RWPE2 (cell line): ENCODE measurements around the gene C2.
A peak's percentile ranks its signal among the peaks of the same experiment; 100 is the strongest.
"Not testable (repeated sequence)": the region's sequence is repeated elsewhere in the genome, so short reads cannot be mapped to it uniquely, and the experiment has no call there.

Source experiments
- ATAC-seq: fragments of 200-7000 bp; cut with Tn5 transposase; 3 replicates; pipeline ENCODE4 v1.9.1; 2021; ENCODE audit warnings: low read depth
- DNase-seq: peaks from one replicate; pipeline ENCODE4 v3.0.0-alpha.2; 2020; ENCODE audit warnings: low spot score
- H3K27ac ChIP-seq: fragments of 450-650 bp; 2 replicates; pipeline ENCODE4 v1.5.1; 2017; ENCODE audit warnings: mild to moderate bottlenecking; ENCODE audit not compliant: poor library complexity, severe bottlenecking
- H3K27me3 ChIP-seq: fragments of 250-450 bp; sonication (Bioruptor Pico); 2 replicates; pipeline ENCODE4 v1.5.1; 2021; ENCODE audit warnings: mild to moderate bottlenecking, moderate library complexity; ENCODE audit not compliant: insufficient read depth, poor library complexity, severe bottlenecking
- H3K36me3 ChIP-seq: fragments of 250-450 bp; sonication (Bioruptor Pico); 2 replicates; pipeline ENCODE4 v1.5.1; 2020; ENCODE audit warnings: low read depth, mild to moderate bottlenecking, moderate library complexity
- H3K4me1 ChIP-seq: fragments of 250-450 bp; sonication (Bioruptor Pico); 2 replicates; pipeline ENCODE4 v1.5.1; 2021; ENCODE audit warnings: mild to moderate bottlenecking, moderate library complexity; ENCODE audit not compliant: insufficient read depth, poor library complexity, severe bottlenecking
- H3K4me3 ChIP-seq: fragments of 250-450 bp; sonication (Bioruptor Pico); 2 replicates; pipeline ENCODE4 v1.5.1; 2021; ENCODE audit warnings: mild to moderate bottlenecking, moderate library complexity; ENCODE audit not compliant: severe bottlenecking
- H3K9me3 ChIP-seq: fragments of 250-450 bp; sonication (Bioruptor Pico); 2 replicates; pipeline ENCODE4 v1.5.1; 2021; ENCODE audit warnings: mild to moderate bottlenecking, moderate library complexity; ENCODE audit not compliant: severe bottlenecking
- CTCF ChIP-seq: fragments of 450-650 bp; IDR thresholded peaks from one replicate; pipeline ENCODE4 v1.5.1; 2017; ENCODE audit warnings: mild to moderate bottlenecking, moderate library complexity; ENCODE audit not compliant: poor library complexity, severe bottlenecking

C2 gene

GRCh38 chr6:31901415-31901952, 26.0 kb upstream of the C2 start:
- ATAC-seq: no peak; the same call in 2 of the 3 replicates
- DNase-seq: no peak

GRCh38 chr6:31901953-31902643, 25.4 kb upstream of the C2 start, which contains the start of gene ZBTB12:
ZBTB12 (minus strand) TSS chr6:31902086; CDS start chr6:31901305, 781 bp downstream.
- peaks cover 4% of the 10 kb centered on the region for H3K4me1 ChIP-seq
- H3K9me3 ChIP-seq: no peaks in the 10 kb centered on the region
- H3K27ac ChIP-seq: peak within 1 kb of the TSS; percentile 68
- no peaks in the 10 kb centered on the region for H3K36me3 ChIP-seq
- ATAC-seq: peak; percentile 66
- H3K4me3 ChIP-seq: peak within 1 kb of the TSS; percentile 36
- DNase-seq: peak; percentile 91
- no peaks in the 10 kb centered on the region for H3K27me3 ChIP-seq
- no peak for TF ChIP-seq CTCF

More at GRCh38 chr6:31901415-31901952, 26.0 kb upstream of the C2 start:
- H3K36me3 ChIP-seq: no peaks in the 10 kb centered on the region
- TF ChIP-seq CTCF: no peak
- no peaks in the 10 kb centered on the region for H3K27me3 ChIP-seq
- peak overlapping the region; percentile 36 for H3K4me3 ChIP-seq
- H3K27ac ChIP-seq: peak overlapping the region; percentile 68
- H3K4me1 ChIP-seq: peaks cover 4% of the 10 kb centered on the region
- no peaks in the 10 kb centered on the region for H3K9me3 ChIP-seq

GRCh38 chr6:31903957-31904356, 23.6 kb upstream of the C2 start:
- Histone ChIP-seq H3K27me3 (no peaks in the 10 kb centered on the region), H3K36me3 (no peaks in the 10 kb centered on the region), H3K4me3 (no peak overlapping the region), H3K27ac (no peak overlapping the region), H3K4me1 (no peaks in the 10 kb centered on the region), H3K9me3 (no peaks in the 10 kb centered on the region)
- DNase-seq (no peak), ATAC-seq (no peak)
- TF ChIP-seq CTCF: no peak

- Histone ChIP-seq H3K27me3 (no peaks in the 10 kb centered on the region), H3K27ac (no peak overlapping the region), H3K36me3 (no peaks in the 10 kb centered on the region), H3K4me3 (no peak overlapping the region), H3K4me1 (no peaks in the 10 kb centered on the region), H3K9me3 (no peaks in the 10 kb centered on the region)
- ATAC-seq (no peak), DNase-seq (no peak)
- no peak for TF ChIP-seq CTCF
Measured at GRCh38 chr6:31905041-31905440, 22.5 kb upstream of the C2 start.

GRCh38 chr6:31906122-31906521, 21.4 kb upstream of the C2 start:
- Histone ChIP-seq H3K4me3 (no peak overlapping the region), H3K36me3 (no peaks in the 10 kb centered on the region), H3K4me1 (peaks cover 10% of the 10 kb centered on the region), H3K27ac (no peak overlapping the region), H3K27me3 (no peaks in the 10 kb centered on the region), H3K9me3 (no peaks in the 10 kb centered on the region)
- ATAC-seq (no peak), DNase-seq (no peak)
- no peak for TF ChIP-seq CTCF

- not testable (repeated sequence) for ATAC-seq, H3K27me3 ChIP-seq, H3K9me3 ChIP-seq, H3K27ac ChIP-seq, DNase-seq, H3K36me3 ChIP-seq, H3K4me3 ChIP-seq
- peaks cover 16% of the 10 kb centered on the region for H3K4me1 ChIP-seq
Measured at GRCh38 chr6:31906727-31907126, 20.8 kb upstream of the C2 start.
